ENCODE data around the gene CBFA2T3. TPM values are rescaled to one million over a fixed set of nuclear protein-coding genes. Genes with fewer than 3 reads are reported as not detected.

The CBFA2T3 gene
- total RNA-seq, 1 experiment from 2014 or later = 2.9 TPM

GRCh38 chr16:88884569-88885271 is 92.3 kb downstream of the CBFA2T3 start:
- H2BK15ac ChIP-seq (ENCODE audit: low read depth, low read length) = no peak overlapping the region
- H3K18ac ChIP-seq (ENCODE audit: insufficient read length, low read depth, low read length) = no peak overlapping the region
- no peak overlapping the region for H3K9ac ChIP-seq (ENCODE audit: extremely low read depth, insufficient read length, low read length)
- no peak overlapping the region for H3T11ph ChIP-seq (ENCODE audit: low read length)
- H3K79me1 ChIP-seq (ENCODE audit: insufficient read depth, low read depth, low read length, poor library complexity, severe bottlenecking) = no peaks in the 10 kb centered on the region
- H2AK5ac ChIP-seq (ENCODE audit: insufficient read length, low read length) = no peak overlapping the region
- H4K8ac ChIP-seq (replicated peaks; ENCODE audit: insufficient read length, low read depth, low read length) = no peak overlapping the region
- no peaks in the 10 kb centered on the region for H3K23me2 ChIP-seq (ENCODE audit: insufficient read length, low read depth, low read length, poor library complexity, severe bottlenecking)
- H3K27ac ChIP-seq (ENCODE audit: insufficient read length, low read depth, low read length) = no peak overlapping the region
- no peaks in the 10 kb centered on the region for H3K9me3 ChIP-seq (ENCODE audit: control insufficient read depth, low read depth, low read length)
- no peak overlapping the region for H2BK12ac ChIP-seq (ENCODE audit: insufficient read length, low read depth, low read length)
- no peak overlapping the region for H4K91ac ChIP-seq (ENCODE audit: insufficient read length, low read depth, low read length)
- H3K23ac ChIP-seq (ENCODE audit: insufficient read length, low read depth, low read length) = no peak overlapping the region
- Mint-ChIP-seq H3K4me3 (no peak overlapping the region), H3K36me3 (ENCODE audit: insufficient read depth in 1 of 3, low read depth in 3 of 3) (no peaks in the 10 kb centered on the region), H3K27ac (no peak overlapping the region; a peak in 1 of 7 replicates), H3K4me1 (peaks cover 0 to 11% of the 10 kb centered on the region in 2 experiments; a peak in 1 of 4 replicates), H3K9me3 (peaks cover 0 to 3% of the 10 kb centered on the region in 2 experiments; a peak in 4 of 5 replicates), H3K27me3 (ENCODE audit: low read depth) (peaks cover 9% of the 10 kb centered on the region)
- no peak overlapping the region for H2AFZ ChIP-seq (ENCODE audit: low read length)
- H3K56ac ChIP-seq (ENCODE audit: insufficient read length, low read depth, low read length) = no peak overlapping the region
- no peak for DNase-seq
- WGBS (ENCODE audit: extremely low coverage, insufficient read length, low lambda C conversion rate) = no CpG with 5 or more reads among the region's 39 CpGs
- H2BK20ac ChIP-seq (ENCODE audit: low read depth, low read length, poor library complexity, severe bottlenecking) = no peak overlapping the region
- no peak overlapping the region for H3K4me2 ChIP-seq (ENCODE audit: insufficient read depth, insufficient read length, low read length)
- H4K20me1 ChIP-seq (ENCODE audit: control insufficient read depth, insufficient read depth, insufficient read length) = no peaks in the 10 kb centered on the region
- H3K14ac ChIP-seq (ENCODE audit: insufficient read depth, low read length) = 0 out of 2 replicates have a peak overlapping the region, but pooled peaks have one; percentile 20
- no peaks in the 10 kb centered on the region for H3K4me1 ChIP-seq (ENCODE audit: insufficient read depth, low read length)
- H4K5ac ChIP-seq (ENCODE audit: insufficient read length, low read depth, low read length) = peak overlapping the region; percentile 53
- no peak overlapping the region for H2BK120ac ChIP-seq (ENCODE audit: low read depth, low read length, poor library complexity, severe bottlenecking)
- H3K4ac ChIP-seq (ENCODE audit: low read depth, low read length) = no peak overlapping the region
- no peaks in the 10 kb centered on the region for H3K79me2 ChIP-seq (ENCODE audit: insufficient read depth, low read length)
- no peaks in the 10 kb centered on the region for H3K27me3 ChIP-seq (ENCODE audit: insufficient read depth, low read length)
- no peak overlapping the region for H2BK5ac ChIP-seq (ENCODE audit: insufficient read length, low read length)
- TF ChIP-seq CTCF (conservative IDR thresholded peaks at IDR 0.05) = no peak

Measured in H9 (cell line).